ENCODE data around the gene MARCKSL1. TPM values are rescaled to one million over a fixed set of nuclear protein-coding genes. Genes with fewer than 3 reads are reported as not detected.

MARCKSL1 gene
- total and polyA plus RNA-seq, 7 experiments from 2014 or later = 22.2 to 222 (median 69.0) TPM

DNA sequence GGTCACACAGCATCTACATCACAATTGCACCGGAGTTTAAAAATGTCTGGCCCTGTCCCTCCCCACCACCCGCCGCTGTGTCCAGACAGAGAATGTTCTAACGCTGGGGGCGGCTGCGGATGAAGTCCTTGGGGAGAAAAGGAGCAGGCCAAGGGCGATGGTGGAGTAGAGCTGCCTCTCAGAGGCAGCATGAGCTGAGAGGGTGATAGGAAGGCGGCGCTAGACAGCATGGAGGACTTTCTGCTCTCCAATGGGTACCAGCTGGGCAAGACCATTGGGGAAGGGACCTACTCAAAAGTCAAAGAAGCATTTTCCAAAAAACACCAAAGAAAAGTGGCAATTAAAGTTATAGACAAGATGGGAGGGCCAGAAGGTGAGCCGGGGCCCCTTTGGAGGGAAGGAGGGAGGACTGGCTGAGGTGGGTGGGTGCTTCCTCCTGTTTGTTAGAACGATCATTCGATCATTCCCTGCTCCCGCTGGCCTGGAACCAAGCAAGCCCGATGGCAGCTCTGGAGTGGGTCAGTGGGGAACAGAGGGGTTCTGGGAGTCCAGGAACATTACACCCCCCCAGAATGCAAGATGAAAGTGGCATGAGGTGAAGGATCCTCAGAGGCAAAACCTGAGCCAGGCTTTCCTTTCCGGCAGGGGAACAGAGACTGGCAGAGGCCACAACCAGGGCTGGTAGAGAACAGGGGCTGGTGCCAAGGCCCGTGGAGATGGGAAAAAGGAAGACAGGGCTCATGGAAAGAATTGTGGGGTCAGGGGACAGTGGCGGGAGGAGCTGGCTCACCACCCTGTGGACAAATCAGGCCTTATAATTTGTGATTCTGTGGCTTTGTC, 26.7 kb upstream of the MARCKSL1 start, which contains the start of the genes FAM229A and TSSK3:
Gene FAM229A (minus strand): TSS at position 12 of the 840 bp plus-strand sequence. CDS start 394 bp downstream, outside the sequence.
Gene TSSK3 (plus strand): TSS at position 66 of the 840 bp plus-strand sequence. CDS start 163 bp downstream, at position 229.
- no peak within 1 kb of the TSS for H3K4me3 ChIP-seq (ENCODE audit: low read length)
- peaks cover 0 to 14% (median 0%) of the 10 kb centered on the region in 5 donors for H3K36me3 Mint-ChIP-seq
- ATAC-seq = peak; percentile 6

DNA sequence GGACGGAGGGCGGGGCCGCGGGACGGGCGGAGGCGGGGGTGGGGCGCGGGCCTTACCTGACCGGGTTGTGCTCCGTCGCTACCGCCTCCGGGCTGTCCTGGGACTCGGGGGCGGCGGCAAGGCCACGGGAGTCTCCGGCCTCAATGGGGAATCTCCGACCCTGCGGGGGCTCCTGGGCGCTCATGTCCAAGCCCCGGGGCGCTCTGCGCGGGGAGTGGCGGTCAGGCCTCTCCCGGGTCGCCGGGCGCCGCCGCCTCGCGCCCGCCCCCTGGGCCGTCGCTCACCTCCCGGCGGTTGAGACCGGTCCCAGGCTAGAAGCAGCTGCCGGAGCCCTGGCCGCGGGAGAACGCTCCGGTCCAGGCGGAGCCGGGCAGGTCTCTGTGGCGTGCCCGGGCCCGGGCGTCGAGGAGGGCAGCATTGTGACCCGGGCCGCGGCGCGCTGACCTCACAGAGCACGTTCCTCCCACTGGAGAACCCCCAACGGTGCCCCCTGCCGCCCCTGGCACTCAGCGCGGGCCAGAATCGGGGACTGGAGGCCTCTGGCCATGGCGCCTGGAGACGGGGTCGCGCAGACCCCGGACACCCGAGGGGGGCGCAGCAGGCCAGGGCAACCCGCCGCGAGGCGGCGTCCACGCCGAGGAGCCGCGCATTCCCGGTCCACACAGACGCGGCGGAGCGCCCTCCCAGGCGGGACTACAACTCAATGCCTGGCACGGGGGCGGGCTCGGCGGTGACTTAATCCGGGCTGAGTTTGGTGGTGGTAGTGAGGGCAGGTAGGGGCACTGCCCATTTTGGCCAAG, 25.8 kb upstream of the MARCKSL1 start:
- ChIA-PET POLR2A (interaction anchor here (0.5 to 1.8 kb wide), 2 partner anchors 9 to 165 kb away, joined by 3 to 11 read pairs; no protein-coding TSS in a partner anchor), CTCF (no interaction called here)
- H3K4me1 Mint-ChIP-seq = peaks cover 21 to 39% (median 27%) of the 10 kb centered on the region in 7 donors
- peaks cover 0 to 14% (median 0%) of the 10 kb centered on the region in 5 donors for H3K36me3 Mint-ChIP-seq
- peak overlapping the region; percentile 2 to 80 (median 63) for H3K4me3 Mint-ChIP-seq
- H3K27me3 Mint-ChIP-seq = peaks cover 0 to 10% (median 5%) of the 10 kb centered on the region in 5 donors
- DNase-seq = peak in 2 of 9 donors; percentile 18 to 38
- H3K27ac ChIP-seq (ENCODE audit: low read depth, low read length) = peak overlapping the region; percentile 43
- H3K4me1 ChIP-seq (ENCODE audit: control insufficient read depth in 2 of 2, insufficient read depth in 2 of 2, low read length in 2 of 2) = peaks cover 7 to 8% of the 10 kb centered on the region in 2 donors
- H3K4me3 ChIP-seq (ENCODE audit: low read length) = no peak overlapping the region
- H3K9me3 ChIP-seq (ENCODE audit: control insufficient read depth in 2 of 3, low read length in 3 of 3) = no peaks in the 10 kb centered on the region
- intact Hi-C loops (cut with micrococcal nuclease) = loop anchor here in 1 of 2 donors (1.0 kb wide), 1 partner anchor 11 kb away; no protein-coding TSS in a partner anchor
- ATAC-seq = peak; percentile 62
- no peaks in the 10 kb centered on the region for H3K27me3 ChIP-seq (ENCODE audit: control insufficient read depth in 2 of 2, insufficient read depth in 2 of 2, low read length in 2 of 2)
- H3K27ac Mint-ChIP-seq = peak overlapping the region in 2 of 9 donors; percentile 42 to 50
- peaks cover 0 to 30% (median 7%) of the 10 kb centered on the region in 3 experiments for H3K36me3 ChIP-seq (ENCODE audit: control insufficient read depth in 2 of 3, insufficient read depth in 3 of 3, low read length in 3 of 3)
- H3K9me3 Mint-ChIP-seq = no peaks in the 10 kb centered on the region

More for the DNA sequence above, 26.7 kb upstream of the MARCKSL1 start, which contains the start of the genes FAM229A and TSSK3:
- peak within 1 kb of the TSS; percentile 2 to 95 (median 63) for H3K4me3 Mint-ChIP-seq
- Histone ChIP-seq H3K36me3 (ENCODE audit: control insufficient read depth in 2 of 3, insufficient read depth in 3 of 3, low read length in 3 of 3) (peaks cover 4 to 38% (median 10%) of the 10 kb centered on the region in 3 experiments), H3K9me3 (ENCODE audit: control insufficient read depth in 2 of 3, low read length in 3 of 3) (no peaks in the 10 kb centered on the region), H3K27ac (ENCODE audit: low read depth, low read length) (peak within 1 kb of the TSS; percentile 43), H3K4me1 (ENCODE audit: control insufficient read depth in 2 of 2, insufficient read depth in 2 of 2, low read length in 2 of 2) (peaks cover 7 to 8% of the 10 kb centered on the region in 2 donors), H3K27me3 (ENCODE audit: control insufficient read depth in 2 of 2, insufficient read depth in 2 of 2, low read length in 2 of 2) (no peaks in the 10 kb centered on the region)
- intact Hi-C loops (cut with micrococcal nuclease) = loop anchor here in 1 of 2 donors (1.0 kb wide), 1 partner anchor 11 kb away; no protein-coding TSS in a partner anchor
- peak within 1 kb of the TSS in 3 of 9 donors; percentile 20 to 50 (median 42) for H3K27ac Mint-ChIP-seq
- no peak for DNase-seq
- ChIA-PET POLR2A (interaction anchor here (1.8 to 3.2 kb wide), 2 partner anchors 10 to 26 kb away, joined by 11 to 14 read pairs; partner anchors contain the start of gene MARCKSL1), CTCF (interaction anchor here (1.4 kb wide), 1 partner anchor 147 kb away, joined by 4 read pairs; no protein-coding TSS in a partner anchor)
- no peaks in the 10 kb centered on the region for H3K9me3 Mint-ChIP-seq
- H3K27me3 Mint-ChIP-seq = peaks cover 0 to 10% (median 5%) of the 10 kb centered on the region in 5 donors
- H3K4me1 Mint-ChIP-seq = peaks cover 21 to 39% (median 27%) of the 10 kb centered on the region in 7 donors

DNA sequence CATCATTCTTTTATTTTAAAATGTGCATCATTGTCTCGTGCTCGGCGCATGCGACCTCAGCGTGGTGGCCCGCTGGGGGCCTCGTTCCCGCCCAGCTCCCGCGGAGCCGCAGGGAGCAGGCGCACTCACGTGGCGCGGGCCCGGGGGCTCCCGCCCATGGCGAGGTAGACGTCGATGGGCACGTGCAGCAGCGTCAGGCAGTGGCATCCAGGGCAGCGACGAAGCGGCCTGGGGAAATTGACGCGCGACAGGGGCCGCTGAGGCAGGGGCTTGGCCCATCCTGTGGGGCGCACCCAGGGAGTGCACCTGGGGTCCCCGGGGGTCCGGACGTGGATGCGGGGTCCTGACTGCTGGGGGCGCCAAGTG, 25.3 kb upstream of the MARCKSL1 start:
- H3K4me1 ChIP-seq (ENCODE audit: control insufficient read depth in 2 of 2, insufficient read depth in 2 of 2, low read length in 2 of 2) = peaks cover 7 to 8% of the 10 kb centered on the region in 2 donors
- H3K4me1 Mint-ChIP-seq = peaks cover 21 to 39% (median 30%) of the 10 kb centered on the region in 7 donors
- ATAC-seq (no peak), DNase-seq (no peak)
- H3K27ac Mint-ChIP-seq = peak overlapping the region in 3 of 9 donors; percentile 7 to 38 (median 25)
- H3K9me3 ChIP-seq (ENCODE audit: control insufficient read depth in 2 of 3, low read length in 3 of 3) = no peaks in the 10 kb centered on the region
- no peak overlapping the region for H3K4me3 ChIP-seq (ENCODE audit: low read length)
- H3K27me3 ChIP-seq (ENCODE audit: control insufficient read depth in 2 of 2, insufficient read depth in 2 of 2, low read length in 2 of 2) = no peaks in the 10 kb centered on the region
- peaks cover 0 to 24% (median under 1%) of the 10 kb centered on the region in 3 experiments for H3K36me3 ChIP-seq (ENCODE audit: control insufficient read depth in 2 of 3, insufficient read depth in 3 of 3, low read length in 3 of 3)
- no peak overlapping the region for H3K27ac ChIP-seq (ENCODE audit: low read depth, low read length)
- no peaks in the 10 kb centered on the region for H3K9me3 Mint-ChIP-seq
- POLR2A ChIA-PET = interaction anchor here (0.5 to 2.5 kb wide), 2 partner anchors 25 to 164 kb away, joined by 3 to 16 read pairs; partner anchors contain the start of gene MARCKSL1
- H3K4me3 Mint-ChIP-seq = peak overlapping the region in 5 of 10 donors; percentile 51 to 95 (median 68)
- peaks cover 0 to 14% (median 0%) of the 10 kb centered on the region in 5 donors for H3K36me3 Mint-ChIP-seq
- H3K27me3 Mint-ChIP-seq = peaks cover 0 to 10% (median 5%) of the 10 kb centered on the region in 5 donors
- CTCF ChIA-PET = no interaction called here
- intact Hi-C loops (cut with micrococcal nuclease) = no loop called here

DNA sequence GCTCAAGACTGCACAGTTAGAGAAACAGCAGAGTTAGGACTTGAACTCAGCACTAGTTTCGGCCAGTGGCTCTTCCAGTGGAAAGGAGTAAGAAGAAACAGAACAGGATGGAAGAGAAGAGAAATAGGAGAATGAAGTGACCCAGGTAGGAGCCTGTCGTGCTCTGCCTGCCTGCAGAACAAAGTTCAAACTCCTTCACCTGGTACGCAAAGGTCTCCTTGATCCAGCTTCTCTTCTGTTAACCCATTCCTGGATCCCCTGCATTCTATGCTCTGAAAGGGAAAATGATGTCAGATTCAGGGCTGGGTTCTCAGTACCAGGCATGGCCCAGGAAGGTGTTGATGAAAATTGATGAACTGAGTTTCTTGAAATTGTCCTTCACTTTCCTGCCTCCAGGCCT, 22.4 kb upstream of the MARCKSL1 start:
- H3K27ac ChIP-seq (ENCODE audit: low read depth, low read length) = no peak overlapping the region
- no peak for ATAC-seq
- DNase-seq = no peak
- no peaks in the 10 kb centered on the region for H3K27me3 ChIP-seq (ENCODE audit: control insufficient read depth in 2 of 2, insufficient read depth in 2 of 2, low read length in 2 of 2)
- Mint-ChIP-seq H3K4me3 (no peak overlapping the region), H3K36me3 (peaks cover 0 to 14% (median 6%) of the 10 kb centered on the region in 5 donors), H3K9me3 (peaks cover 0 to 1% (median 0%) of the 10 kb centered on the region in 11 donors), H3K27me3 (peaks cover 0 to 10% (median 5%) of the 10 kb centered on the region in 5 donors), H3K4me1 (peaks cover 25 to 50% (median 39%) of the 10 kb centered on the region in 7 donors), H3K27ac (peak overlapping the region in 4 of 9 donors; percentile 19 to 87 (median 67))
- ChIA-PET CTCF (interaction anchor here (0.6 kb wide), 1 partner anchor 70 kb away, joined by 4 read pairs; no protein-coding TSS in a partner anchor), POLR2A (interaction anchor here (0.7 to 1.5 kb wide), 4 partner anchors 9 to 105 kb away, joined by 3 to 5 read pairs (median 4); no protein-coding TSS in a partner anchor)
- H3K9me3 ChIP-seq (ENCODE audit: control insufficient read depth in 2 of 3, low read length in 3 of 3) = no peaks in the 10 kb centered on the region
- H3K4me3 ChIP-seq (ENCODE audit: low read length) = no peak overlapping the region
- peaks cover 0 to 4% (median 0%) of the 10 kb centered on the region in 3 experiments for H3K36me3 ChIP-seq (ENCODE audit: control insufficient read depth in 2 of 3, insufficient read depth in 3 of 3, low read length in 3 of 3)
- H3K4me1 ChIP-seq (ENCODE audit: control insufficient read depth in 2 of 2, insufficient read depth in 2 of 2, low read length in 2 of 2) = peaks cover 7 to 8% of the 10 kb centered on the region in 2 donors
- intact Hi-C loops (cut with micrococcal nuclease) = no loop called here

DNA sequence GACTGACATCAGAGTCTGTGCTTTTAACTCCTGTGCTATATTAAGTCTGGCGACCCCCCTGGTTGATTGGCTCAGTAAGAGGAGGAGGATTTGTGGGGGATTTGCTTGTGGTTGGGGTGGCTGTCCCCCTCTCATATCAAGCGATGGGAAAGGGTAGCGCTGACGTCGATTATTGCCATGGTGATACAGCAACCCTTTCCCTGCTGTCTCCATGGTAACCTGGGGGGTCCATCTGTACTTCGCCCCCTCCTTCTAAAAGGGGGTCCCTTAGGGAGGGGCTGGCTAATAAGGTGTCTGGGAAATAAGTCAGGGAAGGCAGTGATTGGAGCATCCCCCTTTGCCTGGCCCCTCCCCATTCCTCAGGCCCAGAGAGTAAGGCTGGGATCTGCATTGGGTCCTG, 21.6 kb upstream of the MARCKSL1 start:
- Mint-ChIP-seq H3K4me1 (peaks cover 28 to 49% (median 45%) of the 10 kb centered on the region in 7 donors), H3K27me3 (peaks cover 0 to 10% (median 5%) of the 10 kb centered on the region in 5 donors), H3K9me3 (peaks cover 0 to 1% (median 0%) of the 10 kb centered on the region in 11 donors), H3K36me3 (peaks cover 0 to 11% (median 6%) of the 10 kb centered on the region in 5 donors), H3K27ac (peak overlapping the region in 1 of 9 donors; percentile 38), H3K4me3 (no peak overlapping the region)
- ChIA-PET CTCF (no interaction called here), POLR2A (interaction anchor here (1.5 kb wide), 1 partner anchor 98 kb away, joined by 3 read pairs; no protein-coding TSS in a partner anchor)
- peaks cover 7 to 8% of the 10 kb centered on the region in 2 donors for H3K4me1 ChIP-seq (ENCODE audit: control insufficient read depth in 2 of 2, insufficient read depth in 2 of 2, low read length in 2 of 2)
- ATAC-seq = no peak
- H3K36me3 ChIP-seq (ENCODE audit: control insufficient read depth in 2 of 3, insufficient read depth in 3 of 3, low read length in 3 of 3) = no peaks in the 10 kb centered on the region
- no peak overlapping the region for H3K27ac ChIP-seq (ENCODE audit: low read depth, low read length)
- H3K27me3 ChIP-seq (ENCODE audit: control insufficient read depth in 2 of 2, insufficient read depth in 2 of 2, low read length in 2 of 2) = no peaks in the 10 kb centered on the region
- no peak overlapping the region for H3K4me3 ChIP-seq (ENCODE audit: low read length)
- no peak for DNase-seq
- H3K9me3 ChIP-seq (ENCODE audit: control insufficient read depth in 2 of 3, low read length in 3 of 3) = no peaks in the 10 kb centered on the region
- intact Hi-C loops (cut with micrococcal nuclease) = no loop called here

All from naive thymus-derived CD4-positive, alpha-beta T cell (primary cell).